K562 (cell line): Measurements from ENCODE around the gene MTA1. TPM values are rescaled to one million over a fixed set of nuclear protein-coding genes. Genes with fewer than 3 reads are reported as not detected.

Experiments used
- CEBPG ChIP-seq, 3 experiments: fragments of 200-800 bp in 1 of 3; sonication (Bioruptor generic) in 1 of 3; sonication (generic) in 1 of 3; formaldehyde crosslinking in 1 of 3; IDR thresholded peaks in 2 of 3; conservative IDR thresholded peaks in 1 of 3; 2 replicates each; pipeline versions ENCODE4 v1.6.1 to v1.8.0; 2016 to 2022; ENCODE audit warnings: missing compliant biosample characterization in 2 of 3, missing genetic modification characterization in 2 of 3, mild to moderate bottlenecking in 1 of 3, missing genetic modification reagents in 1 of 3
- FIP1L1 ChIP-seq: fragments of 200-400 bp; formaldehyde crosslinking; IDR thresholded peaks from 2 replicates; pipeline ENCODE4 v1.6.1; 2018; ENCODE audit warnings: mild to moderate bottlenecking, low read depth, low read length; ENCODE audit not compliant: poor library complexity, severe bottlenecking
- IRF2 ChIP-seq: sonication (generic); formaldehyde crosslinking; IDR thresholded peaks from 2 replicates; pipeline ENCODE4 v1.8.1; 2022; ENCODE audit warnings: mild to moderate bottlenecking, missing genetic modification reagents
- MBD2 ChIP-seq: sonication (generic); IDR thresholded peaks from 2 replicates; pipeline ENCODE4 v1.6.1; 2016; ENCODE audit warnings: low read depth, borderline replicate concordance
- MEIS2 ChIP-seq: fragments of 450-650 bp; IDR thresholded peaks from 2 replicates; pipeline ENCODE4 v1.6.1; 2014; ENCODE audit warnings: mild to moderate bottlenecking; ENCODE audit not compliant: partially characterized antibody
- POLR2B ChIP-seq: fragments of 450-650 bp; IDR thresholded peaks from 2 replicates; pipeline ENCODE4 v1.6.1; 2018; ENCODE audit warnings: low read depth; ENCODE audit not compliant: partially characterized antibody
- POLR2G ChIP-seq: fragments of 200-400 bp; formaldehyde crosslinking; IDR thresholded peaks from 2 replicates; pipeline ENCODE4 v1.6.1; 2017; ENCODE audit warnings: low read depth, mild to moderate bottlenecking, antibody characterized with exemption, low read length, moderate library complexity
- TOE1 ChIP-seq, 2 experiments: fragments of 450-650 bp in 1 of 2; sonication (generic) in 1 of 2; formaldehyde crosslinking in 1 of 2; IDR thresholded peaks; 2 replicates each; pipeline versions ENCODE4 v1.7.1 to v1.8.0; 2016 to 2022; ENCODE audit warnings: borderline replicate concordance in 2 of 2, mild to moderate bottlenecking in 2 of 2, antibody characterized with exemption in 1 of 2, inconsistent platforms in 1 of 2, low read depth in 1 of 2, missing genetic modification reagents in 1 of 2, moderate library complexity in 1 of 2
- ZNF280A ChIP-seq: fragments of 450-650 bp; IDR thresholded peaks from 2 replicates; pipeline ENCODE4 v1.6.1; 2018; ENCODE audit warnings: mild to moderate bottlenecking, low read depth; ENCODE audit not compliant: partially characterized antibody
- polyA plus RNA-seq, 8 experiments: library from polyadenylated mRNA; depleted of rRNA in 4 of 8; stranded (reverse) in 5 of 8; unstranded in 3 of 8; fragments of >200 nt; fragmentation: Nextera tagmentation in 2 of 8; fragmentation: Illumina TruSeq in 1 of 8; extraction: Ambion mirVana in 2 of 8; extraction: Trizol in 1 of 8; gene quantifications; 2 replicates each; pipeline versions ENCODE4 v1.2.1 to v1.2.3, GENCODE V29; 2011 to 2014; ENCODE audit warnings: inconsistent platforms in 1 of 8, missing spikeins in 1 of 8
- total RNA-seq, 7 experiments: library from RNA; depleted of rRNA in 6 of 7; stranded (reverse); fragments of >200 nt in 6 of 7; fragmentation: Illumina TruSeq in 2 of 7; extraction: Trizol in 2 of 7; gene quantifications; 2 replicates each; pipeline versions ENCODE4 v1.2.1 to v1.2.3, GENCODE V29; 2011 to 2021; ENCODE audit warnings: low replicate concordance in 1 of 7

The MTA1 gene
- total and polyA plus RNA-seq, 9 of the 15 experiments (the other 6 are each of a cell fraction or from before 2014, with no cell fraction given), result 0.13 to 118 (median 32.3) TPM

GRCh38 chr14:105490267-105490571 lies 70.6 kb downstream of the MTA1 start (continued):
- TF ChIP-seq POLR2G (peak; percentile 65), POLR2B (no peak), TOE1 (IDR thresholded peaks at IDR 0.05; ENCODE audit: borderline replicate concordance) (no peak), TOE1 (CRISPR knock-in tag; IDR thresholded peaks at IDR 0.05; ENCODE audit: borderline replicate concordance, low read depth) (no peak), MEIS2 (no peak), IRF2 (CRISPR knock-in tag) (no peak), ZNF280A (no peak), CEBPG (CRISPR knock-in tag; IDR thresholded peaks at IDR 0.05) (no peak), CEBPG (tag; conservative IDR thresholded peaks at IDR 0.05 in 1 of 2, IDR thresholded peaks at IDR 0.05 in 1 of 2) (no peak), FIP1L1 (peak; percentile 7), MBD2 (no peak)
